ENCODE data around the gene NBAS. TPM values are rescaled to one million over a fixed set of nuclear protein-coding genes. Genes with fewer than 3 reads are reported as not detected.
"Not testable (repeated sequence)": the region's sequence is repeated elsewhere in the genome, so short reads cannot be mapped to it uniquely, and the experiment has no call there.

The NBAS gene
- total RNA-seq, 1 donor from 2014 or later: 38.7 TPM

GRCh38 chr2:15225131-15225530 lies 336.0 kb downstream of the NBAS start:
- intact Hi-C loops (cut with micrococcal nuclease): no loop called here

GRCh38 chr2:15224641-15225040 lies 336.5 kb downstream of the NBAS start:
- intact Hi-C loops (cut with micrococcal nuclease): loop anchor here (5.0 kb wide), 1 partner anchor 47 kb away; no protein-coding TSS in a partner anchor

- intact Hi-C loops (cut with micrococcal nuclease): loop anchor here (5.0 kb wide), 1 partner anchor 47 kb away; no protein-coding TSS in a partner anchor
These were observed 337.2 kb downstream of the NBAS start for GRCh38 chr2:15223887-15224286.

GRCh38 chr2:15222856-15223255 lies 338.3 kb downstream of the NBAS start:
- intact Hi-C loops (cut with micrococcal nuclease): loop anchor here (5.0 kb wide), 1 partner anchor 46 kb away; no protein-coding TSS in a partner anchor

- intact Hi-C loops (cut with micrococcal nuclease): loop anchor here (5.0 kb wide), 1 partner anchor 43 kb away; no protein-coding TSS in a partner anchor
These were observed 340.5 kb downstream of the NBAS start for GRCh38 chr2:15220603-15221002.

DNA sequence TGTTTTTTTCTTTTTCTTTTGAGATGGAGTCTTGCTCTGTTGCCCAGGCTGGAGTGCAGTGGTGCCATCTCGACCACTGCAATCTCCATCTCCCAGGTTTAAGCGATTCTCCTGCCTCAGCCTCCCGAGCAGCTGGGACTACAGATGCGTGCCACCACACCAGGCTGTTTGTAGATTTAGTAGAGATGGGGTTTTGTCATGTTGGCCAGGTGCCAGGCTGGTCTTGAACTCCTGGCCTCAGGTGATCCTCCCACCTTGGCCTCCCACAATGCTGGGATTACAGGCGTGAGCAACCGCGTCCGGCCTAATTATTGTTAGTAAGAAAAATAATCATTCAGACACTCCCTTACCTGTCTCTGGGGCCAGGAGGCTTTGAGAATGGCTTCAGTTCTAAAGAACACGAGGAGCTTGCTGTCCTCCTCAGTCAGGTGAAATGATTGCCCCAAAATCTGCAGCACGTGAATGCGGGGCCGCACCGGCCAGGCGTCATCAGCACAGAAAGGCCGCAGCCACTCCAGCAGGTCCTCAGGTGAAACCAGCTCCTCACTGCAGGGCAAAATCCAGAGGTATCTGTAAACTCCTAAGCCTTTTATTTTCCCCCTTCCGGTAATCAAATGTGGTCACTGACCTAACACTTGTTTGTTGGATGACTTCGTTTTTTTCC lies 342.6 kb downstream of the NBAS start:
- intact Hi-C loops (cut with micrococcal nuclease): no loop called here

DNA sequence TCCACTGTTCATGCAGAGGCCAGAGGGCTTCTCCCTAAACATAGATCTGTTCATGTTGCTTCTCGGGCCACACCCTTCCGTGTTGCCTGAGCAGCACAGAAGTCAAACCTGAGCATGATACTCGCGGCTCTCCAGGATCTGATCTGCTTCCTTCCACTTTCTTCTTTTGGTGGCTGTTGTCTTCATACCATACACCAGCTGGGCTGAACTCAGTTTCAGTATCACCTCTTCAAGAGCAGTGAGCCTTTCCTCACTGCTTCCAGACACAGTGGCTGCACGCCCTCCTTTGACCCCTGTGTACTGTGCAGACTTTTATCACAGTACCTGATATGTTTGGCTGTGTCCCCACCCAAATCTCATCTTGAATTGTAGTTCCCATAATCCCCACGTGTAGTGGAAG lies 348.9 kb downstream of the NBAS start:
- intact Hi-C loops (cut with micrococcal nuclease): no loop called here

- intact Hi-C loops (cut with micrococcal nuclease): not testable (repeated sequence)
These were observed 350.6 kb downstream of the NBAS start for GRCh38 chr2:15210542-15210941.

GRCh38 chr2:15206419-15206818 lies 354.7 kb downstream of the NBAS start:
- intact Hi-C loops (cut with micrococcal nuclease): no loop called here

GRCh38 chr2:15205562-15205961 lies 355.6 kb downstream of the NBAS start:
- intact Hi-C loops (cut with micrococcal nuclease): no loop called here

DNA sequence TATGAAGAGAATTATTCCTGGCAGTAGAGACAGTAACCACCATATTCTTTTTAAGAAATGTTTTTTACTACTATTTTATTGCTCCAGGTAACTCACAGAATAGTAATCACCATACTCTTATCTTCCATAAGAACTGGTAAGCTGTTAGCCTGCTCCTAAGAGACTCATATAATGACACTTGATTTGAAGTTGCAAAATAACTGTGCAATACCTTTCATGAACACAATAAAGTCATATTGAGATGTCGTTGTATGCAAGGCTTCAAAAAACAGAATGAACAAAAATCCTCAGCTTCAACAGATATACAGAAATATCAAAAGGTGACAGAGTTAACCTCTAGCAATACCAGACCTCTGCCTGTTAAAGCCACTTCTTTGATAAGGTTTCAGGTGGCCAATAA lies 360.1 kb downstream of the NBAS start:
- intact Hi-C loops (cut with micrococcal nuclease): no loop called here

DNA sequence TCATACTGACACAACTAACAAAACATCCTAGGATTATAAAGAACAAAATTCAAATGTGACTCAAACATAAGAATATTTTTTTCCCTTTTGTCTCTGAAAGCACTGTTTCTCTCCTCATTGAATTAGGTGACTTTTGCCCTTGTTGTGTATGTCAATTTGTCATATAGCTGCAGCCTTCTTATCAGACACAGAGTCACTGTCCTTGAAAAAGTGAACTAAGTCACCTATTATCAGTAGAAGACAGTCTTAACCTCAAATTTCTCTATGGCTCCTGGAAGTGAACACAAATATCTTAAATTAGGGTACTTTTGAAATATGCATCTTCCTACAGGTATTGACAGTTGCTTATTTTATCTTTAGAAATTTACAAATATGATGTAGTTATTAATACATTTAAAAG lies 360.6 kb downstream of the NBAS start:
- intact Hi-C loops (cut with micrococcal nuclease): no loop called here

DNA sequence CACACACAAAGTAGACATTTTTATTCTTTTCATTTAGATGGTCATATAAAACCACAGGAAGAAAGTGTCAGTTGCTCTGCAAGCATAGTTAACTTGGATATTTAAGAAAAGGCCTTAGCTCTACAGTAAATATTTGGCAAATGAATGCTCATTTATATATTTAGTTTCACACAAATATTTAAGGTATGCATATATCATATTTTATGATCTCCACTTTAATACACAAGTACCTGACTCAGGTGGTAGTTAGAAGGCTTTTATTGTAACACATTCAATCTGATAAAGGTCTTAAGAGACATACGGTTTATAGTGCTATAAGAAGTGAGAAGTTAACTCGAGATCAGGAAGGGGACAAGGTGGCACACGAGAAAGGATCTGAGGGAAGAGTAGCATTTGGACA lies 363.1 kb downstream of the NBAS start:
- intact Hi-C loops (cut with micrococcal nuclease): no loop called here

- intact Hi-C loops (cut with micrococcal nuclease): no loop called here
These were observed 365.3 kb downstream of the NBAS start for GRCh38 chr2:15195813-15196212.

DNA sequence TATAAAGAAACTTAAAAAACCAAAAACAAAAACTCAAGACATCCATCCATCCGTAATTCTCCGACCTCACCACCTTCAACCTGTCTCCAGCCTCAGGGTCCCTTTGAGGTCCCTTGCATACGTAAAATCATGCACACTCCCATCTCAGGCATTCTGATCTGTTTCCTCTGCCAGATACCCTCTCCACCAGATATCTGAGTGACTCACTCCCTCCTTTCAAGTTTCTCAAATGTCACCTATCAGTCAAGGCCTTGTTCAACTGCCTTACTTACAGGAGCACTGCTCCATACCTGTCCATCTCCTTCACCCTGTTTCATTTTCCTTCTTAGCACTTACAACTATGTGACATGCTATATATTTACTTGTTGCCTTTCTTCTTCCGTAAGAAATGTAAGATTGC lies 369.3 kb downstream of the NBAS start:
- intact Hi-C loops (cut with micrococcal nuclease): no loop called here

GRCh38 chr2:15189216-15189615 lies 371.9 kb downstream of the NBAS start:
- intact Hi-C loops (cut with micrococcal nuclease): no loop called here

DNA sequence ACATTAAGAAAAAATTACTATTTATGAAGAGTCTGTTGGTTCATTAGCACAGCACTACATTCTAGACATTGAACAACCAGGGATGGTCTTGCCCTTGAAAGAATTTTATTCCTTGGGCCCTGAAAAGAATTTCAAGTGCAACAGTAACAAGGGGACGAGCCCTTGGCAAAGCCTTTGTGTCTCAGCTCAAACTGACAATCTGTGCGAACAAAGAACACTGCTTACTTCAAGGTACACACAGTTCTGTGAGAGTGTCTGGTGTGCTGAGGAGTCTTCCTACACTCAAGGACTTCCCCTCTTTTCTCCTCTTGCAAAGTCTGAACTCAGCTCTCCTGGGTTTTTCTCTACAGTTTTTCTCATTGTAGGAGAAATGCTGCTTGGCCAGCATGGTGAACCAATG lies 373.4 kb downstream of the NBAS start:
- intact Hi-C loops (cut with micrococcal nuclease): no loop called here

GRCh38 chr2:15186118-15186517 lies 375.0 kb downstream of the NBAS start:
- intact Hi-C loops (cut with micrococcal nuclease): no loop called here

GRCh38 chr2:15184491-15184890 lies 376.6 kb downstream of the NBAS start:
- intact Hi-C loops (cut with micrococcal nuclease): no loop called here

- intact Hi-C loops (cut with micrococcal nuclease): no loop called here
These were observed 378.9 kb downstream of the NBAS start for GRCh38 chr2:15182275-15182674.

- intact Hi-C loops (cut with micrococcal nuclease): no loop called here
These were observed 379.9 kb downstream of the NBAS start for GRCh38 chr2:15181092-15181745.

GRCh38 chr2:15180379-15180778 lies 380.8 kb downstream of the NBAS start:
- intact Hi-C loops (cut with micrococcal nuclease): no loop called here

DNA sequence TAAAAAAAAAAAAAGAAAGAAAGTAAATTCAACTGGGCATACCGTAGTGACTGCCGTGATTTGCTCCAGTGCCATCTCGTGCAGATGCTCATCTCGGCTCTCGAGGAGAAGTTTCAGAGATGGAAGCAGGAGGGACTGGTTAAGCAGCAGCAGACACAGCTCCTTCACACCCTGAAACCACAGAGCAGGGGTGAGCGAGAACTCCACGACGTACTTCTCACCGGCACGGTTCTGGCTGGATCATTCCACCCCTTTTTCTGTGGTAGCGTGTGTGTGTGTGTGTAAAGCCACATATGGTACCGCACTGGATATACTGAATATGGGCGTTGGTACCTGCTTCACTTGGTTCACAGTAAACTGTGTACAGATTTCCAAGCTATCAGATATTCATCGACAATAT lies 382.2 kb downstream of the NBAS start:
- intact Hi-C loops (cut with micrococcal nuclease): loop anchor here (5.0 kb wide), 2 partner anchors 43 to 963 kb away; no protein-coding TSS in a partner anchor
